T-cell (primary cell): ENCODE data around the gene TPRX2. TPM values are rescaled to one million over a fixed set of nuclear protein-coding genes. Genes with fewer than 3 reads are reported as not detected.

Experiments used
- total RNA-seq, 35 experiments: library from RNA in 6 of 35; stranded (reverse) in 6 of 35; fragments of 120-200 nt in 1 of 35; gene quantifications; one replicate each; pipeline versions ENCODE4 v1.2.1 to v1.2.4 and lab custom pipeline; 2013 to 2026

The TPRX2 gene
- total RNA-seq, 5 donors from 2014 or later (not counting 1 experiment from before 2014, with no cell fraction given) = not detected

Other genes with a start within 250 kb of the TPRX2 start
- gene EHD2, start 145.8 kb upstream of the TPRX2 start, total RNA-seq = under 1 TPM; 0.28 to 0.70 (median 0.47) TPM
- 1,000 to 10,000 TPM in 1 of 5 donors, 100 to 1,000 TPM in 4; 832 to 1,046 (median 935) TPM for gene NOP53, start 113.7 kb upstream of the TPRX2 start, total RNA-seq
- gene SELENOW, start 80.5 kb upstream of the TPRX2 start, total RNA-seq = 100 to 1,000 TPM in 4 of 5 donors, 10 to 100 TPM in 1; 91.5 to 111 (median 101) TPM
- not detected for gene TPRX1, start 54.7 kb upstream of the TPRX2 start, total RNA-seq
- not detected for gene CRX, start 37.3 kb upstream of the TPRX2 start, total RNA-seq
- gene SULT2A1, start 27.1 kb downstream of the TPRX2 start, total RNA-seq = under 1 TPM in 3 of 5 donors, not detected in 2; 0.22 to 0.44 (median 0.30) TPM
- not detected for gene BSPH1, start 132.9 kb downstream of the TPRX2 start, total RNA-seq
- gene ELSPBP1, start 135.4 kb downstream of the TPRX2 start, total RNA-seq = not detected
- gene CABP5, start 184.8 kb downstream of the TPRX2 start, total RNA-seq = not detected